GM06990 (cell line): Measurements from ENCODE around the gene FLNB.

ENCODE experiments used
- DNase-seq: peaks from one replicate; pipeline ENCODE4 v3.0.0-alpha.2; 2011; ENCODE audit not compliant: insufficient read length; ENCODE audit errors: extremely low read depth
- H3K27me3 ChIP-seq: replicated peaks from 2 replicates; pipeline ENCODE4 v1.6.0; 2011; ENCODE audit warnings: low read length; ENCODE audit not compliant: control insufficient read depth, insufficient read depth
- H3K36me3 ChIP-seq: 2 replicates; pipeline ENCODE4 v1.5.1; 2011; ENCODE audit warnings: low read length; ENCODE audit not compliant: control insufficient read depth, insufficient read depth
- H3K4me3 ChIP-seq: replicated peaks from 2 replicates; pipeline ENCODE4 v1.5.1; 2011; ENCODE audit warnings: low read depth, mild to moderate bottlenecking, control low read depth, low read length
- CTCF ChIP-seq: IDR thresholded peaks from 2 replicates; pipeline ENCODE4 v1.5.1; 2011; ENCODE audit warnings: low read length, control low read depth, mild to moderate bottlenecking, inconsistent platforms; ENCODE audit not compliant: insufficient read depth, poor library complexity, severe bottlenecking

The FLNB gene

GRCh38 chr3:58207954-58208353 is 199.7 kb downstream of the FLNB start:
- H3K36me3 ChIP-seq: no peaks in the 10 kb centered on the region; the same call in 1 of the 2 replicates
- no peak overlapping the region for H3K4me3 ChIP-seq
- no peak for TF ChIP-seq CTCF
- no peak for DNase-seq
- no peaks in the 10 kb centered on the region for H3K27me3 ChIP-seq

GRCh38 chr3:58209933-58210332 is 201.7 kb downstream of the FLNB start:
- H3K27me3 ChIP-seq: no peaks in the 10 kb centered on the region
- no peak for TF ChIP-seq CTCF
- H3K4me3 ChIP-seq: no peak overlapping the region
- no peak for DNase-seq
- H3K36me3 ChIP-seq: no peaks in the 10 kb centered on the region; the same call in 1 of the 2 replicates

GRCh38 chr3:58210761-58211460 is 202.7 kb downstream of the FLNB start, which contains the start of gene DNASE1L3:
Gene DNASE1L3, minus strand, starts transcription at chr3:58210972. Its CDS starts 66 bp downstream, at chr3:58210906.
- TF ChIP-seq CTCF: no peak
- H3K36me3 ChIP-seq: no peaks in the 10 kb centered on the region; the same call in 1 of the 2 replicates
- DNase-seq: no peak

GRCh38 chr3:58214484-58215316 is 206.5 kb downstream of the FLNB start:
- peak; percentile 81 for DNase-seq
- no peak overlapping the region for H3K4me3 ChIP-seq

More at GRCh38 chr3:58210761-58211460, 202.7 kb downstream of the FLNB start, which contains the start of gene DNASE1L3:
- no peaks in the 10 kb centered on the region for H3K27me3 ChIP-seq
- H3K4me3 ChIP-seq: no peak within 1 kb of the TSS

More at GRCh38 chr3:58214484-58215316, 206.5 kb downstream of the FLNB start:
- no peaks in the 10 kb centered on the region for H3K36me3 ChIP-seq
- no peaks in the 10 kb centered on the region for H3K27me3 ChIP-seq
- TF ChIP-seq CTCF: peak; percentile 38
